ENCODE measurements around the gene PELI1.

DNA sequence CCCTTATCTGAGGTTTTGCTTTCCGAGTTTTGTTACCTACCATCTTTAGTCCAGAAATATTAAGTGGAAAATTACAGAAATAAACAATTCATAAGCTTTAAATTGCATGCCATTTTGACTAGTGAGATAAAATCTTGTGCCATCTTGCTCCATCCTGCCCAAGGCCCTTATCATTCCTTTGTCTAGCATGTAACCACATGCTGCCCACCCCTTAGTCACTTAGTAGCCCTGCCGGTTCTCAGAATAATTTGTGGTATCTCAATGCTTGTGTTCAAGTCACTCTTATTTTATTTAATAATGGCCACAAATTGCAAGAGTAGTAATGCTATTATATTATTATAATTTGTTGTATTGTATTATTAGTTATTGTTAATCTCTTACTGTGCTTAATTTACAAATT is 88.2 kb downstream of the PELI1 start:
- no peak for TF ChIP-seq ZNF239 (tag by site-specific recombination; IDR thresholded peaks at IDR 0.05)
- TF ChIP-seq YY1 (tag by site-specific recombination; IDR thresholded peaks at IDR 0.05): no peak
- no peak for TF ChIP-seq TCF7L2 (IDR thresholded peaks at IDR 0.05; ENCODE audit: borderline replicate concordance, low read depth, low read length)
- no peak for TF ChIP-seq MEIS1 (CRISPR knock-in tag; IDR thresholded peaks at IDR 0.05; ENCODE audit: borderline replicate concordance)
- TF ChIP-seq MYNN (tag by site-specific recombination; IDR thresholded peaks at IDR 0.05; ENCODE audit: borderline replicate concordance): no peak
- TF ChIP-seq, protein P1, sequence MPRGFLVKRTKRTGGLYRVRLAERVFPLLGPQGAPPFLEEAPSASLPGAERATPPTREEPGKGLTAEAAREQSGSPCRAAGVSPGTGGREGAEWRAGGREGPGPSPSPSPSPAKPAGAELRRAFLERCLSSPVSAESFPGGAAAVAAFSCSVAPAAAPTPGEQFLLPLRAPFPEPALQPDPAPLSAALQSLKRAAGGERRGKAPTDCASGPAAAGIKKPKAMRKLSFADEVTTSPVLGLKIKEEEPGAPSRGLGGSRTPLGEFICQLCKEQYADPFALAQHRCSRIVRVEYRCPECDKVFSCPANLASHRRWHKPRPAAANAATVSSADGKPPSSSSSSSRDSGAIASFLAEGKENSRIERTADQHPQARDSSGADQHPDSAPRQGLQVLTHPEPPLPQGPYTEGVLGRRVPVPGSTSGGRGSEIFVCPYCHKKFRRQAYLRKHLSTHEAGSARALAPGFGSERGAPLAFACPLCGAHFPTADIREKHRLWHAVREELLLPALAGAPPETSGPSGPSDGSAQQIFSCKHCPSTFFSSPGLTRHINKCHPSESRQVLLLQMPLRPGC (tag by site-specific recombination; IDR thresholded peaks at IDR 0.05): no peak
- TF ChIP-seq ZNF274 (IDR thresholded peaks at IDR 0.05; ENCODE audit: low read length): no peak
- TF ChIP-seq ZNF274 (tag by site-specific recombination; IDR thresholded peaks at IDR 0.05; ENCODE audit: borderline replicate concordance): no peak
- TF ChIP-seq ZNF248 (tag by site-specific recombination; IDR thresholded peaks at IDR 0.05): no peak
- TF ChIP-seq, protein P2, sequence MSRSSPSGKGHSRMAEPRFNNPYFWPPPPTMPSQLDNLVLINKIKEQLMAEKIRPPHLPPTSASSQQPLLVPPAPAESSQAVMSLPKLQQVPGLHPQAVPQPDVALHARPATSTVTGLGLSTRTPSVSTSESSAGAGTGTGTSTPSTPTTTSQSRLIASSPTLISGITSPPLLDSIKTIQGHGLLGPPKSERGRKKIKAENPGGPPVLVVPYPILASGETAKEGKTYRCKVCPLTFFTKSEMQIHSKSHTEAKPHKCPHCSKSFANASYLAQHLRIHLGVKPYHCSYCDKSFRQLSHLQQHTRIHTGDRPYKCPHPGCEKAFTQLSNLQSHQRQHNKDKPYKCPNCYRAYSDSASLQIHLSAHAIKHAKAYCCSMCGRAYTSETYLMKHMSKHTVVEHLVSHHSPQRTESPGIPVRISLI (tag by site-specific recombination; IDR thresholded peaks at IDR 0.05): no peak
- TF ChIP-seq ZNF561 (tag by site-specific recombination; IDR thresholded peaks at IDR 0.05; ENCODE audit: borderline replicate concordance): no peak
- no peak for TF ChIP-seq ZNF600 (tag by site-specific recombination; IDR thresholded peaks at IDR 0.05)
- TF ChIP-seq ZNF24 (tag by site-specific recombination; IDR thresholded peaks at IDR 0.05): no peak
- TF ChIP-seq CTCF (tag by site-specific recombination; IDR thresholded peaks at IDR 0.05): no peak
- TF ChIP-seq ZFP37 (tag by site-specific recombination; IDR thresholded peaks at IDR 0.05): no peak
